NCI-H82 (cell line): ENCODE data around the gene HBA1.
"Not testable (repeated sequence)": the region's sequence is repeated elsewhere in the genome, so short reads cannot be mapped to it uniquely, and the experiment has no call there.

ENCODE experiments used
- DNase-seq: peaks from one replicate; lab custom pipeline; 2025; lab: John Stamatoyannopoulos, UW

Gene HBA1

DNA sequence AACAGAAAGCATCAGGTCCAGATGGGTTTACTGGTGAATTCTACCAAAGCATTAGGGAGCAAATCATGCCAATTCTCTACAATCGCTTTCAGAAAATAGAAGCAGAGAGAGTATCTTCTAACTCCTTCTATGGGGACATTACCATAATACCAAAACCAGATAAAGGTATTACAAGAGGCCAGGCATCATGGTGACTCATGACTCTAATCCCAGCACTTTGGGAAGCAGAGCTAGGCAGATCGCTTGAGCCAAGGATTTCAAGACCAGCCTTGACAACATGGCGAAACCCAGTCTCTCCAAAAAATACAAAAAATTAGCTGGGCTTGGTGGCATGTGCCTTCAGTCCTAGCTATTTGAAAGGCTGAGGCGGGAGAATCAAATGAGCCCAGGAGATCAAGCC lies 26.8 kb downstream of the HBA1 start:
- no peak for DNase-seq

DNA sequence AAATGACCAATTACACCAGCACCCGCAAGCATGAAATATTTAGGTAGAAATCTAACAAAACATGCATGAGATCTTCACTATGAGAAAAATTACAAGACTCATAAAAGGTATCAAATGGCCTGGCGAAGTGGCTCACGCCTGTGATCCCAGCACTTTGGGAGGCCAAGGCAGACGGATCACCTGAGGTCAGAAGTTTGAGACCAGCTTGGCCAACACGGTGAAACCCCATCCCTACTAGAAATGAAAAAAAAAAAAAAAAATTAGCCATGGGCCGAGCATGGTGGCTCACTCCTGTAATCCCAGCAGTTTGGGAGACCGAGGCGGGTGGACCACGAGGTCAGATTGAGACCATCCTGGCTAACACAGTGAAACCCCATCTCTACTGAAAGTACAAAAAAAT lies 27.6 kb downstream of the HBA1 start:
- DNase-seq: not testable (repeated sequence)

DNA sequence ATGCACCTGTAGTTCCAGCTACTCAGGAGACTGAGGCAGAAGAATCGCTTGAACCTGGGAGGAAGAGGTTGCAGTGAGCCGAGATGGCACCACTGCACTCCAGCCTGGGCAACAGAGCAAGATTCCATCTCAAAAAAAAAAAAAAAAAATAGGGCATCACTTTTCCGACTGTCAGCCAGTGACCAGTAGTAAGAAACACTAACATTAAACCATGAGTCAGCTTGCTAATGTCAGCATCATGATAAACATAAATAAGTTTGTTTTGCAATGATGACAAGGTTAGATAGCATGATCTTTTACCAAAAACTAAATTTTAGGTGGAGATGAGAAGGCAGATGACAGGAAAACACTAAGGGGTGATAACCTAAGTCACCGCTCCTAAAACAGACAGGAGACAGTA lies 32.9 kb downstream of the HBA1 start:
- not testable (repeated sequence) for DNase-seq

DNA sequence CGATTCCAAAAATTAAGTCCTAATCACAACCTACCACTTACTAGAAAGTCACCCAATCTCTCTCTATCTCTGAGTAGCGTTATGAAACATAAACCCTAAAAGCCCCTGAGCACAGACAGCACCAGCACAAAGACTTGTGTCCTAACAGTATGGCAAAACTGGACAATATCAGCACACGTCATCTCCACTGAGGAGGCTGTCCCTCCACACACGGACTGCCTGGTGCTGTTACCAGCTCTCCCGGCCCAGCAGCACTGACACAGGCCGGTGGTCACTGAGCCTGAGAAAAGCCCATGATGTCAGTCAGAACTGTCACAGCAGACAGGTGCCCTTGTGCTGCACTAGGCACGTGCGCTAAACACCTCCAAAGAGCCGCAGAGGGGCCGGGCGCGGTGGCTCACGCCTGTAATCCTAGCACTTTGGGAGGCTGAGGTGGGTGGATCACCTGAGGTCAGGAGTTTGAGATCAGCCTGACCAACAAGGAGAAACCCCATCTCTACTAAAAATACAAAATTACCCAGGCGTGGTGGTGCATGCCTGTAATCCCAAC lies 35.2 kb downstream of the HBA1 start:
- not testable (repeated sequence) for DNase-seq

DNA sequence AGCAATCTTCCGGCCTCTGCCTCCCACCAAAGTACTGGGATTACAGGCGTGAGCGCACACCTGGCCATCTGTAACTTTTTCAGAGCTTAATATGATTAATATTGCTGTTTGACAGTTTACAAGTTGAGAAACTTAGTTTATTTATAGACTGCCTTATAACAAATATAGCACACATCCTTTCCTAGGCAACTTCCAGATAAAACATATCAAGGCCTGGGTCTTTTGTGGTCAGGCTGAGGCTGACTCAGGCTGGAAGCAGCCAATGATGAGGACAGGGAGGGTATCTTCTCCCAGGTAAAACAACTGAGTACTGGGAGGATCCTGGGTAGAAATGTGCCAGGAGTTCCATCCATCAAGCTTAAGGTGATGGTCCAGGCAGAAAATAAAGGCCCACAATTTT lies 36.5 kb downstream of the HBA1 start:
- DNase-seq: no peak

DNA sequence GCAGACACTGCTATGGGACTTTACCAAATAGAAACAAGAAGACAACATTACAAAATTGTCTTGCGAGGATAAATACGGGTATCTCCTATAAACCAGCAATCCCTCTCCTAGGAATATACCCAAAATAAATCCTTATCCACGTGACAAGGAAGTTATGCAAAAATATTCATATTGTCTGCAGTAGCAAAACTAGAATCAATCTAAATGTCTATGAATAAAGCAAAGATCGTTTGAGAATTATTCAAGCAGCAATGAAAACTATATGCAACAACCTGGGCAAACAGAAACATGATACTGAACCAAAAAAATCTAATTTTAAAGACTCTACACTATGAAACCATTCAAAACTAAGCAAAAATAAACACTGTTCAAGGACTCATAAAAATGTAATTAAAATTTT lies 43.5 kb downstream of the HBA1 start:
- no peak for DNase-seq
